ENCODE results near the gene SRC.

SRC gene

DNA sequence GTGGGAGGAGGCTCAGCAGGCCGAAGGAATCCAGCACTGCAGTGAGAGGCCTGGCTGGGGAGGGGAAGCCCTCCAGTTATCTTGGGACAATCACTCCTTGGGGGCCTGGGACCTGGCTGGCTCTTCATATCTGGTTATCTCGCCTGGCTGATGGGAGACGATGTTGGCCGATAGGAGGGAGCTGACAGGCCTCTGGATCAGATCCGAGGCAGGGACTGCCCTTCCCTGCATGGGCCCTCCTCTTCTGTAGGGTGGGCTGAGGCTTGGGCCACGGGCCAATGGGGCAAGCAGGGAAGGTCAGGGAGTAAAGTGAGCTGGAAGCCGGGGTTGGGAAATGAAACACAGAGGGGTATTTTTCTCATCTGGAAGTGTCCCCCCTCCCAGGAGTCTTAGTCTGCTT is 31.3 kb upstream of the SRC start:
- no peak for DNase-seq (ENCODE audit: insufficient read length, low spot score)
- FAIRE-seq: no peak

GRCh38 chr20:37315021-37315451 is 30.9 kb upstream of the SRC start:
- FAIRE-seq: no peak

GRCh38 chr20:37315452-37316110 is 30.4 kb upstream of the SRC start:
- FAIRE-seq (no peak), DNase-seq (ENCODE audit: insufficient read length, low spot score) (no peak)

More at GRCh38 chr20:37315021-37315451, 30.9 kb upstream of the SRC start:
- no peak for DNase-seq (ENCODE audit: insufficient read length, low spot score)

GRCh38 chr20:37316116-37316774 is 29.7 kb upstream of the SRC start:
- DNase-seq (ENCODE audit: insufficient read length, low spot score) (no peak), FAIRE-seq (no peak)

DNA sequence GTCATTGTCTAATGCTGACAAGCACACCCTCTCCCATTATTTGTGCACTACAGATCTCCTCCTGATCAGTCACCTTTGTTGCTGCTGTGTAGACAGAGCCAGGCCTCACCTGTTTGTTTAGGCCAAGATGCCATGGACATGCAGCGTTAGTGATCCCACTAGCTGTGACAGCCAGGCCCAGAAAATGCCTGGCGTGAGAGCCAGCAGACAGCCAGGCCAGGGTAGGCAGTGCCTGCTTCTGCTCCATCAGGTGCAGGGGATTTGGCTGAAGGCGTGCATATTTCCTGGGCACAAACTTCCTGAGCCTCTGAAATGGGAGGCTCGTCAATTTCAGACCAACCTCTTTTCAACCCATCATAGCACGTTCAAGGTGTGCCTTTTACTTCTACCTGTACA is 29.2 kb upstream of the SRC start:
- DNase-seq (ENCODE audit: insufficient read length, low spot score): no peak
- FAIRE-seq: no peak

DNA sequence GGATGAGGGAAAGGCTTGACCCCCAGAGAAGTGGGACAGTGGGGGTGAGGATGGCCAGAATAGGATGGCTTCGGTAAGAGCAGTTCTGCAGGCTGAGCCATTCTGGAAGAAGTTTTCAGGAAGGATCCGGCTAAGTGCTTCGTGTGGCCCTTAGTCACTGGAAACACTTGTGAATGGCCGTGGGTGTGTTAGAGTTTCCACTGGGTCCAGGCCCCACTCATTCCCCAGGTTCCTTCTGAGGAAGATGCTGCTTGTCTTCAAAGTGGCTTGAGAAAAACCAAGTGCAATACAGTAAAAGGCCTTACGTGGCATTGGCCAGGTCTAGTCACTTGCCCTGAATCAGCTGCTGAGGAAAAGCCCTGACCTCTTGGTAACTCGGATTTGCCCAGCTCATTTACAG is 28.6 kb upstream of the SRC start:
- no peak for DNase-seq (ENCODE audit: insufficient read length, low spot score)
- FAIRE-seq: no peak

GRCh38 chr20:37317994-37318640 is 27.8 kb upstream of the SRC start:
- no peak for FAIRE-seq
- DNase-seq (ENCODE audit: insufficient read length, low spot score): no peak

DNA sequence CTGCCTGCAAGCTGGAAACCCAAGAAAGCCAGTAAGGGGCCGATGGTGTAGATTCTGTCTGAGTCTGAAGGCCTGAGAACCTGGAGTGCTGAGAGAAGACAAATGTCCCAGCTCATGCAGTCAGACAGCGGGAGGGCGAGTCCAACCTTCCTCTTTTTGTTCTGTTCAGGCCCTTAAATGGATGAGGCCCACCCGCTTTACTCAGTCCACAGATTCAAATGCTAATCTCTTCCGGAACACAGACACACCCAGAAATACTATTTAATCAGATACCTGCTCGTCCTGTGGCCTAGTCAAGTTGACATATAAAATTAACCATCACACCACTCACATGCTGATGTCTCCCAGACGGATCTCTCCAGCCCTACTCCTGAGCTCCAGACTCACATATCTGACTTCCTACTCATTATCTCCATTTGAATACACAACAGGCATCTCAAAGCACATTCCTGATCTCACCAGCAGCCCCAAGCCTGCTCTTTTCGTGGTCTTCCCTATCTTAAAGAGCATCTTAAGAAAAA is 26.7 kb upstream of the SRC start:
- peak; percentile 26 for FAIRE-seq
- no peak for DNase-seq (ENCODE audit: insufficient read length, low spot score)

- FAIRE-seq: no peak
- DNase-seq (ENCODE audit: insufficient read length, low spot score): no peak
Measured at GRCh38 chr20:37323985-37324384, 22.0 kb upstream of the SRC start.

DNA sequence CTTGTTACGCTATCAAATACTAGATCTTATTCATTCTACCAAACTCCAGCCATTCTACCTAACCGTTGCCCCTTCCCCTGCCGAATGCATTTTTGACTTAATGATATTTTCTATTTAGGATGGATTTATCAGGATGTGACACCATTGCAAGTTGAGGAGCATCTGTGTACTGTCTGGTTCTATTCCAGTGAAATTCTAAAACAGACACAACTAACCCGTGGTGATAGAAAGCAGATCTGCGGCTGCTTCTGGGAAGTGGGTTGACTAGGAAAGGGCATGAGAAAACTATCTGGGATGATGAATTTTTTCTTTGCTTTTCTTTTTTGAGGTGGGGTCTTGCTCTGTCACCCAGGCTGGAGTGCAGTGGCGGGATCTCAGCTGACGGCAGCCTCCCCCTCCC is 20.7 kb upstream of the SRC start:
- DNase-seq (ENCODE audit: insufficient read length, low spot score) (no peak), FAIRE-seq (no peak)

- FAIRE-seq (no peak), DNase-seq (ENCODE audit: insufficient read length, low spot score) (no peak)
Measured at GRCh38 chr20:37326666-37327065, 19.3 kb upstream of the SRC start.

DNA sequence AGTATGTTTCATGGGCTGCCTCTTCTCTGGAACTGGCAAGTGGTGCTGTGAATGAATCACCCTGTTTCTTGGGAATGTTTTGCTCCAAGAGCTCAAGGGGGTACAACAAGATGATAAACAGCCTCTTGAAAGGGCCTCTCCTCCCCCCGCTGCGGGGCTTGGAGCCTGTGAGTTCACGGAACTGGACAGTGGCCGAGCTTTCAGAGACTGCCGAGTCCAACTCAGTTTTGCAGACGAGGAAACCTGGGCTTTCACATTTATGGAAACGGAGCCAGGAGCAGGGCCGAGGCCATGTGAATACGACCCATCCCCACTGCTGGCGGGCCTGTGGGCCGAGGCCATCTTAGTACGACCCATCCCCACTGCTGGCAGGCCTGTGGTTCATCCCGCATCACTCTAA is 18.2 kb upstream of the SRC start:
- DNase-seq (ENCODE audit: insufficient read length, low spot score) (no peak), FAIRE-seq (no peak)

DNA sequence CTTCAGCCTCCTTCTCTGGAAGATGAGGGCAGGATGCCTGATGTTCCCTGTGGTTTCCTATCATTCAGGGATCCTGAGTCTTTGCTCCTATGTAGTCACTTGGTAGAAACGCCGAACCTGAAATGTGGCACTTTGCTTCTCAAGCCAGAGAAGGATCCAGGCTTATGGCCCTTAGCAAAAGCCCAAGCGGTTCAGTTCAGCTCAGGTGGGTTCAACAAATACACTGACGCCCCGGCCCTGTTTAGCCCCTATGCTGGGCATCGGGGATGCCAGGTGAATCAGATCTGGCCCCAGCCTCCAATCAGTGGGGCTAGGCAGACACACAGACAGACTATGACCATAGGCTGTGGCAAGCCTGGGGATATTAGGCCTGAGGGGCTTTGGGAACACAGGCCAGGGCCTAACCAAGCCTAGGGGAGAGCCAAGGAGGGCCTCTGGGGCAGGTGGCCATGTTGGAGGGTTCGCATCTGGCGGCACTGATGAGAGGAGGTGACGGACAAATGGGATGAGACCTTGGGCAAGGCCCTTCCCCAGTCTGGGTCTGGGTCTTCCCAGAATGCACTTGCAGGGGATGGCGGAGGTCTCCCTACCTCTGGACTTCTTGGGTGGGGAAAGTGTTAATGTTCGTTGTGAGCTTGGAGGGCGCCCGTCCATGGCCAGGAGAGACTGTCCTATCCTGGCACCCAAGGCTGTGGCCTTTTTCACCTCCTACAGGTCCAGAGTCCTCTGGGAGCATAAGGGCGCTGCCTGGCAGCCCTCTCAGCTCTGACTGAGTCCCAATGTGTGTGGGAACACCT is 17.6 kb upstream of the SRC start:
- no peak for DNase-seq (ENCODE audit: insufficient read length, low spot score)
- FAIRE-seq: peak; percentile 82

DNA sequence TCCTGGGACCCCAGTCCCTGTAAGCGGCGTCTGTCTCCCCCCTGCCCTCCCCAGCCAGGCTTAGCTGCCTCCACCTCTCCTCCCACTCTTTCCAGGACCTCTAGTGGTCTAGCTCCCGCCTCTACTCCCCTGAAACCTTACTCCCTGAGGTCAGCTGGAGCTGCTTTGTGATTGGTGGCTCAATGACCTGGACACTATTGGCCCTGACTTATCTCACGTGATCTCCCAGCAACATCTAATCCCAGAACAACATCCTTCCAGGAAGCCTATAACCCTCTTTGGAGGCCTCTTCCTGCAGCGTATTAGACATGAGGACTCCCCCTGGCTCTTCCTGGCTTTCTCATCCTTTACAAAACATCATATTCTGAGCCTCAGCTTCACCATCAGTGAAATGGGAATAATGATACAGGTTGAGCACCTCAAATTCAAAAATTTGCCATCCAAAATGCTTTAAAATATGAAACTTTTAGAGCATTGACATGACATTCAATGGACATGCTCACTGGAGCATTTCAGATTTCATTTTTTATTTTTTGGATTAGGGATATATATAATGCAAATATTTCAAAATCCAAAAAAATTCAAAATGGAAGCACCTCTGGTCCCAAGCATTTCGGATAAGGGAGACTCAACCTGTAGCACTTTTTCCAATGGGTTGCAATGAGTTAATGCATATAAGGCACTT is 16.3 kb upstream of the SRC start:
- no peak for DNase-seq (ENCODE audit: insufficient read length, low spot score)
- FAIRE-seq: peak; percentile 49

DNA sequence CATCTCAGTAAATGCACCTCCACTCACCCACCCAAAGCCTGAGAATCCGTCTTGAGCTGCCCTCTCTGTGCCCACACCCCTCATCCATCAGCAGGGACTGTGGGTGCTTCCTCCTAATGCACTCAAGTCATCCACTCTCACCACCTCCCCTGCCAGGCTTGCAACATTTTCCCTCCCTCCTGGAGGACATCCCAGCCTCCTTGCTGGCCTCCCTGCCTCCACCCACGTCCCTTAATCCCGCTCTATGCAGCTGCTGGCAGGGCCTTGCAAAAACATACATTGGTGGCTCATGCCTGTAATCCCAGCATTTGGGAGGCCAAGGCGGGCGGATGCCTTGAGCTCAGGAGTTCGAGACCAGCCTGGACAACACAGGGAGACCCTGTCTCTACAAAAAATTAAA is 15.6 kb upstream of the SRC start:
- no peak for DNase-seq (ENCODE audit: insufficient read length, low spot score)
- peak; percentile 70 for FAIRE-seq

GRCh38 chr20:37331060-37331857 is 14.7 kb upstream of the SRC start:
- DNase-seq (ENCODE audit: insufficient read length, low spot score) (no peak), FAIRE-seq (no peak)

GRCh38 chr20:37333130-37333847 is 12.7 kb upstream of the SRC start:
- FAIRE-seq (no peak), DNase-seq (ENCODE audit: insufficient read length, low spot score) (no peak)

GRCh38 chr20:37333848-37334318 is 12.1 kb upstream of the SRC start:
- FAIRE-seq (no peak), DNase-seq (ENCODE audit: insufficient read length, low spot score) (no peak)

DNA sequence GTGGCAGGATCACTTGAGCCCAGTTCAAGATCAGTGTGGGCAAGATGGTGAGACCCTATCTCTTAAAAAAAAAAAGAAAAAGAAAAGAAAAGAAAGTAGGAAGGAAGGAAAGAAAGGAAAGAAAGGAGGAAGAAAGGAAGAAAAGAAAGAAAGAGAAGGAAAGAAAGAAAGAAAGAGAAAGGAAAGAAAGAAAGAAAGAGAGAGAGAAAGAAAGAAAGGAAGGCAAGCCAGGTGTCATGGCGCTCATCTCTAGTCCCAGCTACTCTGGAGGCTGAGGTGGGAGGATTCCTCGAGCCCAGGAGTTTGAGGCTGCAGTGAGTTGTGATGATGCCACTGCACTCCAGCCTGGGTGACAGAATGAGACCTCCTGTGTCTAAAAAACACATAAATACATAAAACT is 11.5 kb upstream of the SRC start:
- DNase-seq (ENCODE audit: insufficient read length, low spot score) (no peak), FAIRE-seq (no peak)
